Measurements from ENCODE around the gene EHF. TPM values are rescaled to one million over a fixed set of nuclear protein-coding genes. Genes with fewer than 3 reads are reported as not detected.

The EHF gene
- polyA plus RNA-seq, 1 donor from 2014 or later, result 0.17 TPM

- Histone ChIP-seq H3K27ac (ENCODE audit: low read length) (no peak overlapping the region), H3K4me3 (ENCODE audit: low read length) (no peak overlapping the region), H3K36me3 (ENCODE audit: insufficient read depth, low read length) (no peaks in the 10 kb centered on the region), H3K9me2 (ENCODE audit: insufficient read depth, low read length) (no peaks in the 10 kb centered on the region), H3K79me2 (replicated peaks; ENCODE audit: insufficient read depth, low read length) (no peaks in the 10 kb centered on the region), H3K9ac (ENCODE audit: low read length) (no peak overlapping the region), H3K27me3 (ENCODE audit: insufficient read depth, low read depth, low read length) (no peaks in the 10 kb centered on the region), H3K9me3 (ENCODE audit: low read length) (no peaks in the 10 kb centered on the region), H3K4me2 (ENCODE audit: low read length) (no peak overlapping the region), H3F3A (ENCODE audit: insufficient read depth, low read length, poor library complexity, severe bottlenecking) (no peaks in the 10 kb centered on the region), H2AFZ (ENCODE audit: low read depth, low read length) (no peak overlapping the region), H4K20me1 (ENCODE audit: insufficient read depth) (no peaks in the 10 kb centered on the region)
- TF ChIP-seq MXI1 (conservative IDR thresholded peaks at IDR 0.05; ENCODE audit: poor library complexity, severe bottlenecking), result no peak
- no peak for TF ChIP-seq TAF1 (IDR thresholded peaks at IDR 0.05; ENCODE audit: low read depth)
- TF ChIP-seq, protein P1, sequence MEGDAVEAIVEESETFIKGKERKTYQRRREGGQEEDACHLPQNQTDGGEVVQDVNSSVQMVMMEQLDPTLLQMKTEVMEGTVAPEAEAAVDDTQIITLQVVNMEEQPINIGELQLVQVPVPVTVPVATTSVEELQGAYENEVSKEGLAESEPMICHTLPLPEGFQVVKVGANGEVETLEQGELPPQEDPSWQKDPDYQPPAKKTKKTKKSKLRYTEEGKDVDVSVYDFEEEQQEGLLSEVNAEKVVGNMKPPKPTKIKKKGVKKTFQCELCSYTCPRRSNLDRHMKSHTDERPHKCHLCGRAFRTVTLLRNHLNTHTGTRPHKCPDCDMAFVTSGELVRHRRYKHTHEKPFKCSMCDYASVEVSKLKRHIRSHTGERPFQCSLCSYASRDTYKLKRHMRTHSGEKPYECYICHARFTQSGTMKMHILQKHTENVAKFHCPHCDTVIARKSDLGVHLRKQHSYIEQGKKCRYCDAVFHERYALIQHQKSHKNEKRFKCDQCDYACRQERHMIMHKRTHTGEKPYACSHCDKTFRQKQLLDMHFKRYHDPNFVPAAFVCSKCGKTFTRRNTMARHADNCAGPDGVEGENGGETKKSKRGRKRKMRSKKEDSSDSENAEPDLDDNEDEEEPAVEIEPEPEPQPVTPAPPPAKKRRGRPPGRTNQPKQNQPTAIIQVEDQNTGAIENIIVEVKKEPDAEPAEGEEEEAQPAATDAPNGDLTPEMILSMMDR (IDR thresholded peaks at IDR 0.05; ENCODE audit: poor library complexity, severe bottlenecking), result no peak
- no peak for TF ChIP-seq RAD21 (conservative IDR thresholded peaks at IDR 0.05)
- no peak for TF ChIP-seq EP300 (conservative IDR thresholded peaks at IDR 0.05; ENCODE audit: poor library complexity, severe bottlenecking)
- TF ChIP-seq EZH2 (IDR thresholded peaks at IDR 0.05; ENCODE audit: borderline replicate concordance, insufficient read depth, low read length, poor library complexity, severe bottlenecking), result no peak
- no peak for TF ChIP-seq POLR2AphosphoS5 (IDR thresholded peaks at IDR 0.05)
- TF ChIP-seq SMC3 (conservative IDR thresholded peaks at IDR 0.05; ENCODE audit: poor library complexity), result no peak
- TF ChIP-seq REST (IDR thresholded peaks at IDR 0.05; ENCODE audit: borderline replicate concordance), result no peak
Observed at GRCh38 chr11:34639545-34639944, 18.7 kb downstream of the EHF start.

DNA sequence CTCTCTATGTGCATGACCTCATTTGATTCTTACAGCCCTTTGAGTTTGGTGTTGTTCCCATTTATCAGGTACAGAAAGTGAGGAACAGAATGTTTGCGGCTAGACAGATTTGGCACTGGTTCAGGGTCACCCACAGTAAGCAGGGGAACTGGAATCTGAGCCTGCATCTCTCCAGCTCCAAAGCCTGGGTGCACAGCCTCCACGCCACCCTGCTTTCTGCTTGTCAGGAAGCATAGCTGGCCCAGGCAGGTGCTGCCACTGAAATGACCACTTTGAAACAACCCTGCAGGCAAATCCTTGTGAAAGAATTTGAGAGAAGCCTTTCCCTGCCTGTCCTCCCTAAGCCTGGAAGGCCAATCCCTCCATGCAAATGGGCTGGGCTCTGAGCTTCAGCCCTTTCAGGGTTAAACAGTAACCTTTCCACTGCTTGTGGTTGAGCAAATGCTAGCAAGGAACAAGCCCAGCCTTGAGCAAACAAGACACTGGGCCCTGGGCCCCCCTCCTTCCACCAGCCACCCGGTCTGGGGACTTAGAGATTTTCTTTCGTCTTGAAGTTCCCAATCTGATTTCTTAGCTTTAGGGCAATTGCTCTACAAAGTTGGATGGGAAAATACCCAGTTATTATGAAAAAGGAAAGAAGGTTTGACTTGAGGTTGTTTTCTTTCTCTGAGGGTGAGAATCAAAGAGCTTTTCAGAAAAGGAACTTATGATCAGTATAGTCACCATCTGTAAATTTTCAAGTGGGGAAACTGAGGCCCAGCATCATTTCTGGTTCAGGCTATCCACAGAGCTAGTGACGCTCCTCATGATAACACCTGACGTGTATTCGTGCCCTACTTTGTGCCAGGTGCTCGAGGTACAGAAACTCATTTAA lies 19.4 kb downstream of the EHF start:
- Histone ChIP-seq H3K36me3 (ENCODE audit: insufficient read depth, low read length) (no peaks in the 10 kb centered on the region), H4K20me1 (ENCODE audit: insufficient read depth) (no peaks in the 10 kb centered on the region), H3K4me2 (ENCODE audit: low read length) (no peak overlapping the region), H3F3A (ENCODE audit: insufficient read depth, low read length, poor library complexity, severe bottlenecking) (no peaks in the 10 kb centered on the region), H3K27me3 (ENCODE audit: insufficient read depth, low read depth, low read length) (no peaks in the 10 kb centered on the region), H3K27ac (ENCODE audit: low read length) (no peak overlapping the region), H2AFZ (ENCODE audit: low read depth, low read length) (no peak overlapping the region), H3K9me3 (ENCODE audit: low read length) (no peaks in the 10 kb centered on the region), H3K9ac (ENCODE audit: low read length) (no peak overlapping the region), H3K4me3 (ENCODE audit: low read length) (no peak overlapping the region), H3K9me2 (ENCODE audit: insufficient read depth, low read length) (no peaks in the 10 kb centered on the region), H3K79me2 (replicated peaks; ENCODE audit: insufficient read depth, low read length) (no peaks in the 10 kb centered on the region)
- TF ChIP-seq SMC3 (conservative IDR thresholded peaks at IDR 0.05; ENCODE audit: poor library complexity) (no peak), TAF1 (IDR thresholded peaks at IDR 0.05; ENCODE audit: low read depth) (no peak), EZH2 (IDR thresholded peaks at IDR 0.05; ENCODE audit: borderline replicate concordance, insufficient read depth, low read length, poor library complexity, severe bottlenecking) (no peak), POLR2AphosphoS5 (IDR thresholded peaks at IDR 0.05) (no peak), REST (IDR thresholded peaks at IDR 0.05; ENCODE audit: borderline replicate concordance) (no peak), RAD21 (conservative IDR thresholded peaks at IDR 0.05) (no peak), EP300 (conservative IDR thresholded peaks at IDR 0.05; ENCODE audit: poor library complexity, severe bottlenecking) (no peak), MXI1 (conservative IDR thresholded peaks at IDR 0.05; ENCODE audit: poor library complexity, severe bottlenecking) (no peak)
- TF ChIP-seq, protein P1 (IDR thresholded peaks at IDR 0.05; ENCODE audit: poor library complexity, severe bottlenecking), result no peak
